Adipocyte (in vitro differentiated cells): ENCODE results near the gene FRRS1L.
A peak's percentile ranks its signal among the peaks of the same experiment; 100 is the strongest.

Source experiments
- DNase-seq: peaks from one replicate; pipeline ENCODE4 v3.0.0-alpha.2; 2015; ENCODE audit warnings: low read depth
- H3K27me3 ChIP-seq: replicated peaks from 2 replicates; pipeline ENCODE4 v1.7.0; 2013; ENCODE audit warnings: mild to moderate bottlenecking, low read length, moderate library complexity; ENCODE audit not compliant: control insufficient read depth, insufficient read depth
- H3K36me3 ChIP-seq: 2 replicates; pipeline ENCODE4 v1.7.0; 2013; ENCODE audit warnings: low read length, mild to moderate bottlenecking, moderate library complexity; ENCODE audit not compliant: control insufficient read depth, insufficient read depth, severe bottlenecking
- H3K4me1 ChIP-seq: 2 replicates; pipeline ENCODE4 v1.7.0; 2013; ENCODE audit warnings: mild to moderate bottlenecking, low read length, moderate library complexity; ENCODE audit not compliant: control insufficient read depth, insufficient read depth
- H3K4me3 ChIP-seq: 2 replicates; pipeline ENCODE4 v1.7.0; 2013; ENCODE audit warnings: mild to moderate bottlenecking, low read length, moderate library complexity
- H3K9ac ChIP-seq: 2 replicates; pipeline ENCODE4 v1.7.0; 2013; ENCODE audit warnings: mild to moderate bottlenecking, low read length, moderate library complexity
- H3K9me3 ChIP-seq: 2 replicates; pipeline ENCODE4 v1.7.0; 2013; ENCODE audit warnings: mild to moderate bottlenecking, low read length, moderate library complexity; ENCODE audit not compliant: control insufficient read depth

Gene FRRS1L

GRCh38 chr9:109171926-109172325, 4.9 kb upstream of the FRRS1L start:
- Histone ChIP-seq H3K9me3 (no peaks in the 10 kb centered on the region), H3K4me1 (no peaks in the 10 kb centered on the region), H3K36me3 (no peaks in the 10 kb centered on the region), H3K4me3 (no peak overlapping the region), H3K9ac (no peak overlapping the region), H3K27me3 (peaks cover 13% of the 10 kb centered on the region)
- no peak for DNase-seq

- no peak overlapping the region for H3K9ac ChIP-seq
- peaks cover 34% of the 10 kb centered on the region for H3K27me3 ChIP-seq
- no peaks in the 10 kb centered on the region for H3K36me3 ChIP-seq
- H3K9me3 ChIP-seq, result peaks cover 15% of the 10 kb centered on the region
- H3K4me3 ChIP-seq, result no peak overlapping the region
- H3K4me1 ChIP-seq, result no peaks in the 10 kb centered on the region
- DNase-seq, result no peak
These were observed 1.1 kb upstream of the FRRS1L start for GRCh38 chr9:109168170-109168569.

- H3K27me3 ChIP-seq, result peaks cover 38% of the 10 kb centered on the region
- no peaks in the 10 kb centered on the region for H3K4me1 ChIP-seq
- H3K36me3 ChIP-seq, result no peaks in the 10 kb centered on the region
- no peak overlapping the region for H3K9ac ChIP-seq
- H3K9me3 ChIP-seq, result peaks cover 15% of the 10 kb centered on the region
- H3K4me3 ChIP-seq, result no peak overlapping the region
- DNase-seq, result no peak
These were observed 667 bp upstream of the FRRS1L start for GRCh38 chr9:109167716-109168115.

GRCh38 chr9:109166171-109166770, 778 bp downstream of the FRRS1L start:
- Histone ChIP-seq H3K36me3 (no peaks in the 10 kb centered on the region), H3K4me1 (no peaks in the 10 kb centered on the region), H3K9ac (no peak overlapping the region), H3K4me3 (no peak overlapping the region), H3K27me3 (peaks cover 43% of the 10 kb centered on the region), H3K9me3 (peaks cover 15% of the 10 kb centered on the region)
- no peak for DNase-seq

- no peaks in the 10 kb centered on the region for H3K4me1 ChIP-seq
- no peak for DNase-seq
- H3K9ac ChIP-seq, result no peak overlapping the region
- no peaks in the 10 kb centered on the region for H3K36me3 ChIP-seq
- peaks cover 39% of the 10 kb centered on the region for H3K27me3 ChIP-seq
- H3K4me3 ChIP-seq, result no peak overlapping the region
- H3K9me3 ChIP-seq, result peaks cover 15% of the 10 kb centered on the region
These were observed 3.0 kb downstream of the FRRS1L start for GRCh38 chr9:109164042-109164441.

- H3K9ac ChIP-seq, result no peak overlapping the region
- DNase-seq, result no peak
- peaks cover 15% of the 10 kb centered on the region for H3K9me3 ChIP-seq
- peaks cover 39% of the 10 kb centered on the region for H3K27me3 ChIP-seq
- H3K4me3 ChIP-seq, result no peak overlapping the region
- no peaks in the 10 kb centered on the region for H3K36me3 ChIP-seq
- no peaks in the 10 kb centered on the region for H3K4me1 ChIP-seq
These were observed 3.9 kb downstream of the FRRS1L start for GRCh38 chr9:109163194-109163593.

- DNase-seq, result no peak
- H3K27me3 ChIP-seq, result peaks cover 36% of the 10 kb centered on the region
- no peak overlapping the region for H3K9ac ChIP-seq
- no peak overlapping the region for H3K4me3 ChIP-seq
- H3K4me1 ChIP-seq, result no peaks in the 10 kb centered on the region
- H3K9me3 ChIP-seq, result peaks cover 15% of the 10 kb centered on the region
- H3K36me3 ChIP-seq, result no peaks in the 10 kb centered on the region
These were observed 4.4 kb downstream of the FRRS1L start for GRCh38 chr9:109162677-109163076.

GRCh38 chr9:109161471-109161870, 5.6 kb downstream of the FRRS1L start:
- H3K36me3 ChIP-seq, result no peaks in the 10 kb centered on the region
- H3K4me3 ChIP-seq, result no peak overlapping the region
- no peak overlapping the region for H3K9ac ChIP-seq
- peaks cover 15% of the 10 kb centered on the region for H3K9me3 ChIP-seq
- DNase-seq, result no peak
- H3K27me3 ChIP-seq, result peaks cover 30% of the 10 kb centered on the region
- H3K4me1 ChIP-seq, result no peaks in the 10 kb centered on the region

- H3K9ac ChIP-seq, result no peak overlapping the region
- no peak for DNase-seq
- H3K9me3 ChIP-seq, result peaks cover under 1% of the 10 kb centered on the region
- no peaks in the 10 kb centered on the region for H3K36me3 ChIP-seq
- H3K4me1 ChIP-seq, result no peaks in the 10 kb centered on the region
- no peak overlapping the region for H3K4me3 ChIP-seq
- H3K27me3 ChIP-seq, result peaks cover 16% of the 10 kb centered on the region
These were observed 7.5 kb downstream of the FRRS1L start for GRCh38 chr9:109159583-109159982.

- H3K4me1 ChIP-seq, result no peaks in the 10 kb centered on the region
- peak; percentile 44 for DNase-seq
- peaks cover 4% of the 10 kb centered on the region for H3K9me3 ChIP-seq
- no peak overlapping the region for H3K4me3 ChIP-seq
- peaks cover 20% of the 10 kb centered on the region for H3K27me3 ChIP-seq
- no peak overlapping the region for H3K9ac ChIP-seq
- H3K36me3 ChIP-seq, result no peaks in the 10 kb centered on the region
These were observed 8.4 kb downstream of the FRRS1L start for GRCh38 chr9:109158651-109159050.

GRCh38 chr9:109156708-109157107, 10.3 kb downstream of the FRRS1L start:
- Histone ChIP-seq H3K36me3 (no peaks in the 10 kb centered on the region), H3K9ac (no peak overlapping the region), H3K27me3 (peaks cover 9% of the 10 kb centered on the region), H3K4me1 (no peaks in the 10 kb centered on the region), H3K9me3 (peaks cover 13% of the 10 kb centered on the region), H3K4me3 (no peak overlapping the region)
- DNase-seq, result no peak

GRCh38 chr9:109150925-109151545, 16.0 kb downstream of the FRRS1L start:
- no peaks in the 10 kb centered on the region for H3K36me3 ChIP-seq
- H3K4me3 ChIP-seq, result no peak overlapping the region
- peaks cover 13% of the 10 kb centered on the region for H3K9me3 ChIP-seq
- no peaks in the 10 kb centered on the region for H3K4me1 ChIP-seq
- no peak for DNase-seq
- H3K9ac ChIP-seq, result no peak overlapping the region
- H3K27me3 ChIP-seq, result peaks cover 25% of the 10 kb centered on the region
